C4-2B (cell line): ENCODE data around the gene SNED1.

Experiments used
- CTCF ChIP-seq: fragments of 450-650 bp; conservative IDR thresholded peaks from 2 replicates; pipeline ENCODE4 v1.5.1; 2017; ENCODE audit warnings: mild to moderate bottlenecking
- ZFX ChIP-seq: fragments of 450-650 bp; IDR thresholded peaks from 2 replicates; pipeline ENCODE4 v1.6.1; 2017

GRCh38 chr2:241037498-241037897 is 39.1 kb downstream of the SNED1 start:
- no peak for TF ChIP-seq CTCF
- TF ChIP-seq ZFX: no peak
